DND-41 (cell line): ENCODE data around the gene ASPN.

Experiments
- EZH2 ChIP-seq: IDR thresholded peaks from 3 replicates; pipeline ENCODE4 v1.6.1; 2012; ENCODE audit warnings: borderline replicate concordance, low read depth, mild to moderate bottlenecking, moderate library complexity, low read length, inconsistent platforms; ENCODE audit not compliant: severe bottlenecking
- TF ChIP-seq, protein P1 (sequence below): IDR thresholded peaks from 2 replicates; pipeline ENCODE4 v1.5.1; 2012; ENCODE audit warnings: borderline replicate concordance, low read length, moderate library complexity, mild to moderate bottlenecking; ENCODE audit not compliant: poor library complexity, severe bottlenecking; ENCODE audit errors: extremely low read depth

DNA sequence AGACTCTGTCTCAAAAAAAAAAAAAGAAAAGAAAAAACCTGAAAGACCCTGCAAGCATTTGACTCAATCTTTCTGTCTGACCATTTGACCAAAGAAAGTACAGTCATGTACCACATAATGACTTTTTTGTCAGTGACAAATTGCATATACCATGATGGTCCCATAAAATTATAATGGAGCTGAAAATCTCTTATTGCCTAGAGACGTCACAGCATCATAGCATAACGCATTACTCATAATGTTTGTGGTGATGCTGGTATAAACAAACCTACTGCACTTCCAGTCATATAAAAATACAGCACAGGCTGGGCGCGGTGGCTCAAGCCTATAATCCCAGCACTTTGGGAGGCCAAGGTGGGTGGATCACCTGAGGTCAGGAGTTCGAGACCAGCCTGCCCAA, 43.0 kb upstream of the ASPN start:
- TF ChIP-seq, protein P1, sequence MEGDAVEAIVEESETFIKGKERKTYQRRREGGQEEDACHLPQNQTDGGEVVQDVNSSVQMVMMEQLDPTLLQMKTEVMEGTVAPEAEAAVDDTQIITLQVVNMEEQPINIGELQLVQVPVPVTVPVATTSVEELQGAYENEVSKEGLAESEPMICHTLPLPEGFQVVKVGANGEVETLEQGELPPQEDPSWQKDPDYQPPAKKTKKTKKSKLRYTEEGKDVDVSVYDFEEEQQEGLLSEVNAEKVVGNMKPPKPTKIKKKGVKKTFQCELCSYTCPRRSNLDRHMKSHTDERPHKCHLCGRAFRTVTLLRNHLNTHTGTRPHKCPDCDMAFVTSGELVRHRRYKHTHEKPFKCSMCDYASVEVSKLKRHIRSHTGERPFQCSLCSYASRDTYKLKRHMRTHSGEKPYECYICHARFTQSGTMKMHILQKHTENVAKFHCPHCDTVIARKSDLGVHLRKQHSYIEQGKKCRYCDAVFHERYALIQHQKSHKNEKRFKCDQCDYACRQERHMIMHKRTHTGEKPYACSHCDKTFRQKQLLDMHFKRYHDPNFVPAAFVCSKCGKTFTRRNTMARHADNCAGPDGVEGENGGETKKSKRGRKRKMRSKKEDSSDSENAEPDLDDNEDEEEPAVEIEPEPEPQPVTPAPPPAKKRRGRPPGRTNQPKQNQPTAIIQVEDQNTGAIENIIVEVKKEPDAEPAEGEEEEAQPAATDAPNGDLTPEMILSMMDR: no peak
- no peak for TF ChIP-seq EZH2
